ENCODE results near the gene RGS6.

DNA sequence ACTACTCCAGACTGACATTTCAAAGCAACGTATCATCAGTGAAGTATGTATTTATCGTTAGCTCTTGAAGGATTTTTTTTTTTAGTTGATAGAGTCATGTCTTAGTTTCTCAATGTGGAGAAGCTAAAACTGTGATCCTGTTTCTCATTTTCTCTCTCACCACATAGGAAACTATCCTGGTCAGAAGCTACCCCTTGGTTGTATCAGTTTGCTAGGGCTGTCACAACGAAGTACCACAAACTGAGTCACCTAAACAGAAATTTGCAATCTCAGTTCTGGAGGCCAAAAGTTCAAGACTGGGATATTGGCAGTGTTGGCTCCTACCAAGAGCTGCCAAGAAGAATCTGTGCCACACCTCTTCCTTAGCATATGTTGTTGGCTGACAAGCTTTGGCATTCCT lies 369.1 kb downstream of the RGS6 start:
- TF ChIP-seq, protein P1, sequence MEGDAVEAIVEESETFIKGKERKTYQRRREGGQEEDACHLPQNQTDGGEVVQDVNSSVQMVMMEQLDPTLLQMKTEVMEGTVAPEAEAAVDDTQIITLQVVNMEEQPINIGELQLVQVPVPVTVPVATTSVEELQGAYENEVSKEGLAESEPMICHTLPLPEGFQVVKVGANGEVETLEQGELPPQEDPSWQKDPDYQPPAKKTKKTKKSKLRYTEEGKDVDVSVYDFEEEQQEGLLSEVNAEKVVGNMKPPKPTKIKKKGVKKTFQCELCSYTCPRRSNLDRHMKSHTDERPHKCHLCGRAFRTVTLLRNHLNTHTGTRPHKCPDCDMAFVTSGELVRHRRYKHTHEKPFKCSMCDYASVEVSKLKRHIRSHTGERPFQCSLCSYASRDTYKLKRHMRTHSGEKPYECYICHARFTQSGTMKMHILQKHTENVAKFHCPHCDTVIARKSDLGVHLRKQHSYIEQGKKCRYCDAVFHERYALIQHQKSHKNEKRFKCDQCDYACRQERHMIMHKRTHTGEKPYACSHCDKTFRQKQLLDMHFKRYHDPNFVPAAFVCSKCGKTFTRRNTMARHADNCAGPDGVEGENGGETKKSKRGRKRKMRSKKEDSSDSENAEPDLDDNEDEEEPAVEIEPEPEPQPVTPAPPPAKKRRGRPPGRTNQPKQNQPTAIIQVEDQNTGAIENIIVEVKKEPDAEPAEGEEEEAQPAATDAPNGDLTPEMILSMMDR (conservative IDR thresholded peaks at IDR 0.05 in 1 of 2, IDR thresholded peaks at IDR 0.05 in 1 of 2; ENCODE audit: low read depth in 1 of 2, low read length in 2 of 2): no peak
- TF ChIP-seq EZH2 (IDR thresholded peaks at IDR 0.05; ENCODE audit: low read length, missing control alignments): no peak

Data from fibroblast of lung (primary cell).